ENCODE results near the gene MPHOSPH6. TPM values are rescaled to one million over a fixed set of nuclear protein-coding genes. Genes with fewer than 3 reads are reported as not detected.

The MPHOSPH6 gene
- total and polyA plus RNA-seq, 2 of the 4 experiments (the other 2 are of a cell fraction) = 5.4 to 15.5 TPM

DNA sequence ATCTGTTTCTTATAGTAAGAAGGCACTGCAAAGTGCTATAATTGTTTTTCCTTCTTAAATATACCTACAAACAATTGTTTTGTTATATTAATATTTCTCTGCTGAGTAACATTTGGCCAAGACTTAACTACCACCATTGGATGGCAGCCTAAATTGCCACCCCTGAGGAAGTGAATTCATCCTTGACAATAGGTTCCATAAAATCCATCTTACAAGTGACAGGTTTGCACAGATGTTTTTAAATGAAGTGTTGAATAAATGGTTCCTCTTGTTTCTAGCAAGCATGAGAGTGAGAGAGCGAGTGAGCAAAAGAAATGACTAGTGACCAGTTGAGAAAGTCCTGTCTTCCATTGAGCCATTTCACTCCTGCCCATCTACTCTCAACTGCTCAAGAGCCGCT is 8.3 kb upstream of the MPHOSPH6 start:
- no peak overlapping the region for H2BK5ac ChIP-seq (ENCODE audit: low read depth, low read length, poor library complexity, severe bottlenecking)
- in situ Hi-C loops (cut with MboI; ENCODE audit: low sequenced_read_pairs) (no loop called here), dilution Hi-C loops (cut with HindIII; ENCODE audit: low sequenced_read_pairs, unreplicated experiment) (no loop called here), intact Hi-C loops (cut with micrococcal nuclease) (no loop called here)
- no peak overlapping the region for H2AFZ ChIP-seq (replicated peaks; ENCODE audit: low read length, poor library complexity)
- peaks cover 31% of the 10 kb centered on the region for H3K27me3 ChIP-seq (ENCODE audit: control insufficient read depth, insufficient read depth, low read length)
- H2AK5ac ChIP-seq (ENCODE audit: low read depth, low read length) = no peak overlapping the region
- no peak overlapping the region for H4K91ac ChIP-seq (ENCODE audit: insufficient read depth, low read depth, low read length)
- BruUV-seq (replicated peaks) = no TSS peak
- H3K4me2 ChIP-seq (ENCODE audit: low read depth, low read length) = no peak overlapping the region
- no peaks in the 10 kb centered on the region for H3K4me1 ChIP-seq (ENCODE audit: control insufficient read depth, insufficient read depth, low read length)
- no peaks in the 10 kb centered on the region for H3K79me1 ChIP-seq (ENCODE audit: low read depth in 1 of 2, low read length in 2 of 2)
- H2AK9ac ChIP-seq (replicated peaks; ENCODE audit: low read depth, low read length, poor library complexity) = no peak overlapping the region
- H3K9ac ChIP-seq (ENCODE audit: low read depth, low read length) = no peak overlapping the region
- H2BK20ac ChIP-seq (ENCODE audit: low read depth, low read length) = no peak overlapping the region
- ChIA-PET CTCF (no interaction called here), POLR2A (ENCODE audit: unreplicated experiment) (no interaction called here)
- WGBS, 2 experiments (ENCODE audit: extremely low coverage in 2 of 2, insufficient read length in 1 of 2) = no CpG with 5 or more reads among the region's 2 CpGs
- no peaks in the 10 kb centered on the region for H3K36me3 ChIP-seq (ENCODE audit: control insufficient read depth, insufficient read depth, low read length)
- no peak overlapping the region for H3K14ac ChIP-seq (replicated peaks; ENCODE audit: low read depth, low read length)
- H3K56ac ChIP-seq (ENCODE audit: extremely low read depth, insufficient read depth, low read length) = no peak overlapping the region
- H3K4ac ChIP-seq (ENCODE audit: low read depth, low read length) = no peak overlapping the region
- H4K8ac ChIP-seq (ENCODE audit: low read depth in 2 of 2, low read length in 2 of 2) = no peak overlapping the region
- H3K9me3 ChIP-seq (ENCODE audit: control insufficient read depth, insufficient read depth, low read length) = no peaks in the 10 kb centered on the region
- ATAC-seq (ENCODE audit: low read depth) (no peak), DNase-seq (no peak)
- no peak overlapping the region for H2BK120ac ChIP-seq (ENCODE audit: low read depth, low read length)
- no peak overlapping the region for H2BK15ac ChIP-seq (ENCODE audit: low read depth, low read length)
- H4K5ac ChIP-seq (ENCODE audit: low read depth, low read length) = no peak overlapping the region
- no peak overlapping the region for H3K4me3 ChIP-seq (ENCODE audit: insufficient read depth, low read depth, low read length)
- no peak overlapping the region for H3K18ac ChIP-seq (ENCODE audit: low read depth, low read length)
- no peaks in the 10 kb centered on the region for H4K20me1 ChIP-seq (ENCODE audit: insufficient read depth, low read length)
- H3K23ac ChIP-seq (ENCODE audit: low read depth, low read length) = no peak overlapping the region
- no peak overlapping the region for H3K27ac ChIP-seq (ENCODE audit: insufficient read depth, low read length)
- TF ChIP-seq ELK1 (IDR thresholded peaks at IDR 0.05; ENCODE audit: borderline replicate concordance, low read depth, low read length) = no peak
- no peak for TF ChIP-seq RAD21 (IDR thresholded peaks at IDR 0.05; ENCODE audit: low read length)
- TF ChIP-seq CEBPB (IDR thresholded peaks at IDR 0.05; ENCODE audit: low read depth, low read length) = no peak
- TF ChIP-seq CTCF (conservative IDR thresholded peaks at IDR 0.05; ENCODE audit: low read depth, low read length) = no peak
- no peak for TF ChIP-seq FOS (IDR thresholded peaks at IDR 0.05; ENCODE audit: low read depth, low read length)
- no peak for TF ChIP-seq MXI1 (IDR thresholded peaks at IDR 0.05; ENCODE audit: borderline replicate concordance, low read depth, low read length)
- no peak for TF ChIP-seq MAZ (IDR thresholded peaks at IDR 0.05; ENCODE audit: borderline replicate concordance, low read depth, low read length)
- TF ChIP-seq CHD1 (IDR thresholded peaks at IDR 0.05; ENCODE audit: low read depth, low read length) = no peak
- no peak for TF ChIP-seq POLR2A (IDR thresholded peaks at IDR 0.05; ENCODE audit: low read depth, low read length)
- TF ChIP-seq USF2 (IDR thresholded peaks at IDR 0.05; ENCODE audit: low read depth, low read length) = no peak
- no peak for TF ChIP-seq SMC3 (IDR thresholded peaks at IDR 0.05; ENCODE audit: low read depth, low read length)
- TF ChIP-seq MAFK (IDR thresholded peaks at IDR 0.05; ENCODE audit: low read depth, low read length) = no peak
- no peak for TF ChIP-seq BHLHE40 (IDR thresholded peaks at IDR 0.05; ENCODE audit: low read depth, low read length)
- TF ChIP-seq NFE2L2 (IDR thresholded peaks at IDR 0.05; ENCODE audit: low read depth, low read length) = no peak
- TF ChIP-seq RFX5 (IDR thresholded peaks at IDR 0.05; ENCODE audit: low read depth, low read length) = no peak
- TF ChIP-seq RCOR1 (IDR thresholded peaks at IDR 0.05; ENCODE audit: insufficient replicate concordance, low read length) = no peak
- H3K9me1 ChIP-seq (ENCODE audit: insufficient read depth, low read length) = no peaks in the 10 kb centered on the region

All from IMR-90 (cell line).